ENCODE measurements around the gene SMIM29. TPM values are rescaled to one million over a fixed set of nuclear protein-coding genes. Genes with fewer than 3 reads are reported as not detected.

SMIM29 gene
- total and polyA plus RNA-seq, 10 of the 15 experiments (the other 5 are each of a cell fraction or from before 2014, with no cell fraction given): 7.1 to 30.0 (median 16.2) TPM

- no peak overlapping the region for H3K27ac ChIP-seq (ENCODE audit: control insufficient read depth, insufficient read depth)
- no peak for ATAC-seq
- H4K20me1 ChIP-seq (ENCODE audit: control insufficient read depth, insufficient read depth): no peaks in the 10 kb centered on the region
- no peak overlapping the region for H2AFZ ChIP-seq (ENCODE audit: control insufficient read depth, low read depth, low read length)
- TF ChIP-seq, protein P1, sequence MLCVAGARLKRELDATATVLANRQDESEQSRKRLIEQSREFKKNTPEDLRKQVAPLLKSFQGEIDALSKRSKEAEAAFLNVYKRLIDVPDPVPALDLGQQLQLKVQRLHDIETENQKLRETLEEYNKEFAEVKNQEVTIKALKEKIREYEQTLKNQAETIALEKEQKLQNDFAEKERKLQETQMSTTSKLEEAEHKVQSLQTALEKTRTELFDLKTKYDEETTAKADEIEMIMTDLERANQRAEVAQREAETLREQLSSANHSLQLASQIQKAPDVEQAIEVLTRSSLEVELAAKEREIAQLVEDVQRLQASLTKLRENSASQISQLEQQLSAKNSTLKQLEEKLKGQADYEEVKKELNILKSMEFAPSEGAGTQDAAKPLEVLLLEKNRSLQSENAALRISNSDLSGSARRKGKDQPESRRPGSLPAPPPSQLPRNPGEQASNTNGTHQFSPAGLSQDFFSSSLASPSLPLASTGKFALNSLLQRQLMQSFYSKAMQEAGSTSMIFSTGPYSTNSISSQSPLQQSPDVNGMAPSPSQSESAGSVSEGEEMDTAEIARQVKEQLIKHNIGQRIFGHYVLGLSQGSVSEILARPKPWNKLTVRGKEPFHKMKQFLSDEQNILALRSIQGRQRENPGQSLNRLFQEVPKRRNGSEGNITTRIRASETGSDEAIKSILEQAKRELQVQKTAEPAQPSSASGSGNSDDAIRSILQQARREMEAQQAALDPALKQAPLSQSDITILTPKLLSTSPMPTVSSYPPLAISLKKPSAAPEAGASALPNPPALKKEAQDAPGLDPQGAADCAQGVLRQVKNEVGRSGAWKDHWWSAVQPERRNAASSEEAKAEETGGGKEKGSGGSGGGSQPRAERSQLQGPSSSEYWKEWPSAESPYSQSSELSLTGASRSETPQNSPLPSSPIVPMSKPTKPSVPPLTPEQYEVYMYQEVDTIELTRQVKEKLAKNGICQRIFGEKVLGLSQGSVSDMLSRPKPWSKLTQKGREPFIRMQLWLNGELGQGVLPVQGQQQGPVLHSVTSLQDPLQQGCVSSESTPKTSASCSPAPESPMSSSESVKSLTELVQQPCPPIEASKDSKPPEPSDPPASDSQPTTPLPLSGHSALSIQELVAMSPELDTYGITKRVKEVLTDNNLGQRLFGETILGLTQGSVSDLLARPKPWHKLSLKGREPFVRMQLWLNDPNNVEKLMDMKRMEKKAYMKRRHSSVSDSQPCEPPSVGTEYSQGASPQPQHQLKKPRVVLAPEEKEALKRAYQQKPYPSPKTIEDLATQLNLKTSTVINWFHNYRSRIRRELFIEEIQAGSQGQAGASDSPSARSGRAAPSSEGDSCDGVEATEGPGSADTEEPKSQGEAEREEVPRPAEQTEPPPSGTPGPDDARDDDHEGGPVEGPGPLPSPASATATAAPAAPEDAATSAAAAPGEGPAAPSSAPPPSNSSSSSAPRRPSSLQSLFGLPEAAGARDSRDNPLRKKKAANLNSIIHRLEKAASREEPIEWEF (IDR thresholded peaks at IDR 0.05; ENCODE audit: insufficient replicate concordance, low read depth, low read length): no peak
- no peak for TF ChIP-seq RB1 (IDR thresholded peaks at IDR 0.05; ENCODE audit: borderline replicate concordance)
- no peak for TF ChIP-seq ZBED1 (IDR thresholded peaks at IDR 0.05; ENCODE audit: borderline replicate concordance)
- TF ChIP-seq CREB1 (IDR thresholded peaks at IDR 0.05; ENCODE audit: low read depth): no peak
- TF ChIP-seq, protein P2, sequence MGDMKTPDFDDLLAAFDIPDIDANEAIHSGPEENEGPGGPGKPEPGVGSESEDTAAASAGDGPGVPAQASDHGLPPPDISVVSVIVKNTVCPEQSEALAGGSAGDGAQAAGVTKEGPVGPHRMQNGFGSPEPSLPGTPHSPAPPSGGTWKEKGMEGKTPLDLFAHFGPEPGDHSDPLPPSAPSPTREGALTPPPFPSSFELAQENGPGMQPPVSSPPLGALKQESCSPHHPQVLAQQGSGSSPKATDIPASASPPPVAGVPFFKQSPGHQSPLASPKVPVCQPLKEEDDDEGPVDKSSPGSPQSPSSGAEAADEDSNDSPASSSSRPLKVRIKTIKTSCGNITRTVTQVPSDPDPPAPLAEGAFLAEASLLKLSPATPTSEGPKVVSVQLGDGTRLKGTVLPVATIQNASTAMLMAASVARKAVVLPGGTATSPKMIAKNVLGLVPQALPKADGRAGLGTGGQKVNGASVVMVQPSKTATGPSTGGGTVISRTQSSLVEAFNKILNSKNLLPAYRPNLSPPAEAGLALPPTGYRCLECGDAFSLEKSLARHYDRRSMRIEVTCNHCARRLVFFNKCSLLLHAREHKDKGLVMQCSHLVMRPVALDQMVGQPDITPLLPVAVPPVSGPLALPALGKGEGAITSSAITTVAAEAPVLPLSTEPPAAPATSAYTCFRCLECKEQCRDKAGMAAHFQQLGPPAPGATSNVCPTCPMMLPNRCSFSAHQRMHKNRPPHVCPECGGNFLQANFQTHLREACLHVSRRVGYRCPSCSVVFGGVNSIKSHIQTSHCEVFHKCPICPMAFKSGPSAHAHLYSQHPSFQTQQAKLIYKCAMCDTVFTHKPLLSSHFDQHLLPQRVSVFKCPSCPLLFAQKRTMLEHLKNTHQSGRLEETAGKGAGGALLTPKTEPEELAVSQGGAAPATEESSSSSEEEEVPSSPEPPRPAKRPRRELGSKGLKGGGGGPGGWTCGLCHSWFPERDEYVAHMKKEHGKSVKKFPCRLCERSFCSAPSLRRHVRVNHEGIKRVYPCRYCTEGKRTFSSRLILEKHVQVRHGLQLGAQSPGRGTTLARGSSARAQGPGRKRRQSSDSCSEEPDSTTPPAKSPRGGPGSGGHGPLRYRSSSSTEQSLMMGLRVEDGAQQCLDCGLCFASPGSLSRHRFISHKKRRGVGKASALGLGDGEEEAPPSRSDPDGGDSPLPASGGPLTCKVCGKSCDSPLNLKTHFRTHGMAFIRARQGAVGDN (IDR thresholded peaks at IDR 0.05): no peak
- no peak for TF ChIP-seq POU2F2 (IDR thresholded peaks at IDR 0.05; ENCODE audit: borderline replicate concordance, low read depth, low read length)
- TF ChIP-seq EGR1 (IDR thresholded peaks at IDR 0.05; ENCODE audit: borderline replicate concordance in 1 of 2, low read depth in 2 of 2, low read length in 2 of 2): no peak
- no peak for TF ChIP-seq NBN (IDR thresholded peaks at IDR 0.05)
- no peak for TF ChIP-seq E4F1 (IDR thresholded peaks at IDR 0.05; ENCODE audit: borderline replicate concordance, partially characterized antibody)
- no peak for TF ChIP-seq KAT2A (conservative IDR thresholded peaks at IDR 0.05; ENCODE audit: control insufficient read depth, low read depth, low read length)
- TF ChIP-seq JUNB (IDR thresholded peaks at IDR 0.05): no peak
- H3K79me2 ChIP-seq (ENCODE audit: control insufficient read depth, insufficient read depth, low read length): no peaks in the 10 kb centered on the region
- no peak for FAIRE-seq
- H3K4me1 ChIP-seq (ENCODE audit: control insufficient read depth, insufficient read depth, low read length): peaks cover 34% of the 10 kb centered on the region
- no peak overlapping the region for H3K4me3 ChIP-seq
- 73% methylated on average over 7 of the region's 7 CpGs for WGBS (ENCODE audit: insufficient coverage, insufficient replicate concordance, low lambda C conversion rate, missing lambda C conversion rate)
- H3K36me3 ChIP-seq (ENCODE audit: control insufficient read depth in 2 of 2, insufficient read depth in 2 of 2, low read length in 1 of 2): no peaks in the 10 kb centered on the region
- no peak for DNase-seq (ENCODE audit: low read depth, low spot score)
- intact Hi-C loops (cut with micrococcal nuclease; ENCODE audit: unreplicated experiment): no loop called here
- RAD21 ChIA-PET (ENCODE audit: unreplicated experiment): no interaction called here
- SMC1A ChIA-PET (ENCODE audit: uncharacterized antibody, unreplicated experiment): interaction anchor here (0.6 to 1.8 kb wide), 4 partner anchors 11 to 168 kb away, joined by 3 to 5 read pairs (median 4); partner anchors contain the start of gene HMGA1
- in situ Hi-C loops (cut with MboI): loop anchor here (25.0 kb wide), 1 partner anchor 386 kb away; no protein-coding TSS in a partner anchor
- no peaks in the 10 kb centered on the region for H3K9me3 ChIP-seq (replicated peaks; ENCODE audit: control insufficient read depth, insufficient read depth, low read length)
- no peak overlapping the region for H3K4me2 ChIP-seq (ENCODE audit: control insufficient read depth, insufficient read depth)
- no peaks in the 10 kb centered on the region for H3K27me3 ChIP-seq (replicated peaks in 1 of 2; ENCODE audit: control insufficient read depth in 2 of 2, insufficient read depth in 2 of 2, low read length in 1 of 2)
- POLR2A ChIA-PET: interaction anchor here (1.2 to 3.0 kb wide), 2 partner anchors 11 kb away, joined by 5 to 13 read pairs; partner anchors contain the start of gene HMGA1
- BruUV-seq (replicated peaks): no TSS peak
- no peak overlapping the region for H3K9ac ChIP-seq (ENCODE audit: control insufficient read depth, insufficient read depth, low read length)
- CTCF ChIA-PET: no interaction called here
Measured at GRCh38 chr6:34226066-34226465, 22.7 kb downstream of the SMIM29 start.
